ENCODE data around the gene RAB3B.

- TF ChIP-seq CTCF (IDR thresholded peaks at IDR 0.05) (no peak), POLR2A (IDR thresholded peaks at IDR 0.05) (no peak)
Observed at GRCh38 chr1:52007215-52008002, 16.9 kb upstream of the RAB3B start.
